IMR-90 (cell line): Measurements from ENCODE around the gene BCAR1. TPM values are rescaled to one million over a fixed set of nuclear protein-coding genes. Genes with fewer than 3 reads are reported as not detected.

Experiments
- ATAC-seq: fragments of 200-7000 bp; cut with Tn5 transposase; 2 replicates; pipeline ENCODE4 v1.9.1; 2020; ENCODE audit warnings: low read depth, mild to moderate bottlenecking, moderate library complexity
- BruUV-seq: library from RNA; stranded (reverse); fragments of 400-500 nt; replicated peaks from 2 replicates; lab custom pipeline; 2021; lab: Mats Ljungman, UMichigan
- CTCF ChIA-PET: fragments of 300-600 bp; formaldehyde crosslinking; extraction: SDS; loops from one replicate; lab custom pipeline; 2021; ENCODE audit warnings: antibody characterized with exemption; lab: Yijun Ruan, JAX
- POLR2A ChIA-PET: fragments of 300-600 bp; sonication (Branson Sonifier 250); formaldehyde crosslinking; loops from one replicate; lab custom pipeline; 2022; ENCODE audit warnings: antibody characterized with exemption; ENCODE audit not compliant: unreplicated experiment; lab: Charles Lee
- DNase-seq: peaks from one replicate; pipeline ENCODE4 v3.0.0; 2013
- H2AFZ ChIP-seq: replicated peaks from 2 replicates; pipeline ENCODE3; 2013; ENCODE audit warnings: low read length, mild to moderate bottlenecking; ENCODE audit not compliant: poor library complexity
- H2AK5ac ChIP-seq: 2 replicates; pipeline ENCODE4 v1.6.1; 2013; ENCODE audit warnings: low read depth, low read length, inconsistent platforms
- H2AK9ac ChIP-seq: replicated peaks from 2 replicates; pipeline ENCODE3; 2013; ENCODE audit warnings: mild to moderate bottlenecking, low read depth, low read length, moderate library complexity; ENCODE audit not compliant: poor library complexity
- H2BK120ac ChIP-seq: 2 replicates; pipeline ENCODE4 v1.6.1; 2013; ENCODE audit warnings: low read depth, low read length, inconsistent platforms
- H2BK15ac ChIP-seq: 3 replicates; pipeline ENCODE4 v1.6.1; 2013; ENCODE audit warnings: low read depth, low read length, inconsistent platforms
- H2BK20ac ChIP-seq: 2 replicates; pipeline ENCODE4 v1.6.1; 2013; ENCODE audit warnings: low read depth, mild to moderate bottlenecking, inconsistent platforms, low read length, moderate library complexity
- H2BK5ac ChIP-seq: 2 replicates; pipeline ENCODE4 v1.6.1; 2013; ENCODE audit warnings: mild to moderate bottlenecking, low read depth, low read length, inconsistent platforms; ENCODE audit not compliant: poor library complexity, severe bottlenecking
- H3K14ac ChIP-seq: replicated peaks from 2 replicates; pipeline ENCODE4 v1.6.1; 2013; ENCODE audit warnings: low read depth, low read length, inconsistent platforms
- H3K18ac ChIP-seq: 2 replicates; pipeline ENCODE4 v1.6.1; 2013; ENCODE audit warnings: low read depth, low read length, control low read depth
- H3K23ac ChIP-seq: 2 replicates; pipeline ENCODE4 v1.6.1; 2013; ENCODE audit warnings: low read depth, low read length, inconsistent platforms
- H3K27ac ChIP-seq: 2 replicates; pipeline ENCODE4 v1.5.1; 2013; ENCODE audit warnings: mild to moderate bottlenecking, control low read depth, low read length; ENCODE audit not compliant: insufficient read depth
- H3K27me3 ChIP-seq: 2 replicates; pipeline ENCODE4 v1.6.1; 2013; ENCODE audit warnings: low read length; ENCODE audit not compliant: control insufficient read depth, insufficient read depth
- H3K36me3 ChIP-seq: 2 replicates; pipeline ENCODE4 v1.6.1; 2013; ENCODE audit warnings: low read length, mixed read lengths; ENCODE audit not compliant: control insufficient read depth, insufficient read depth
- H3K4ac ChIP-seq: 2 replicates; pipeline ENCODE4 v1.6.1; 2013; ENCODE audit warnings: low read depth, low read length, inconsistent platforms
- H3K4me1 ChIP-seq: 2 replicates; pipeline ENCODE4 v1.6.1; 2013; ENCODE audit warnings: low read length, mixed read lengths; ENCODE audit not compliant: control insufficient read depth, insufficient read depth
- H3K4me2 ChIP-seq: 2 replicates; pipeline ENCODE4 v1.6.1; 2013; ENCODE audit warnings: low read depth, mild to moderate bottlenecking, control low read depth, low read length, moderate library complexity
- H3K4me3 ChIP-seq: 2 replicates; pipeline ENCODE4 v1.5.1; 2013; ENCODE audit warnings: low read depth, mild to moderate bottlenecking, control low read depth, low read length, moderate library complexity; ENCODE audit not compliant: insufficient read depth
- H3K56ac ChIP-seq: 2 replicates; pipeline ENCODE4 v1.6.1; 2013; ENCODE audit warnings: low read length, inconsistent platforms; ENCODE audit not compliant: insufficient read depth; ENCODE audit errors: extremely low read depth
- H3K79me1 ChIP-seq, 2 experiments: 2 replicates each; pipeline ENCODE4 v1.6.1; 2013; ENCODE audit warnings: low read length in 2 of 2, inconsistent platforms in 1 of 2, low read depth in 1 of 2
- H3K9ac ChIP-seq: 2 replicates; pipeline ENCODE4 v1.6.1; 2013; ENCODE audit warnings: low read depth, low read length, control low read depth
- H3K9me1 ChIP-seq: 2 replicates; pipeline ENCODE4 v1.6.1; 2013; ENCODE audit warnings: low read length, inconsistent platforms; ENCODE audit not compliant: insufficient read depth
- H3K9me3 ChIP-seq: 2 replicates; pipeline ENCODE4 v1.6.1; 2013; ENCODE audit warnings: low read length; ENCODE audit not compliant: control insufficient read depth, insufficient read depth
- H4K20me1 ChIP-seq: 2 replicates; pipeline ENCODE4 v1.6.1; 2013; ENCODE audit warnings: low read length, inconsistent platforms; ENCODE audit not compliant: insufficient read depth
- H4K5ac ChIP-seq: 2 replicates; pipeline ENCODE4 v1.6.1; 2013; ENCODE audit warnings: mild to moderate bottlenecking, low read depth, low read length, control low read depth
- H4K8ac ChIP-seq, 2 experiments: 2 replicates each; pipeline ENCODE4 v1.6.1; 2013; ENCODE audit warnings: low read depth in 2 of 2, low read length in 2 of 2, control low read depth in 1 of 2, inconsistent platforms in 1 of 2
- H4K91ac ChIP-seq: 2 replicates; pipeline ENCODE4 v1.6.1; 2013; ENCODE audit warnings: low read depth, low read length, inconsistent platforms; ENCODE audit not compliant: insufficient read depth
- BHLHE40 ChIP-seq: fragments of 150-350 bp; IDR thresholded peaks from 2 replicates; pipeline ENCODE4 v1.6.1; 2016; ENCODE audit warnings: mild to moderate bottlenecking, low read depth, low read length
- CEBPB ChIP-seq: IDR thresholded peaks from 2 replicates; pipeline ENCODE4 v1.6.1; 2012; ENCODE audit warnings: low read depth, low read length, improper control_type of control experiment
- CHD1 ChIP-seq: IDR thresholded peaks from 2 replicates; pipeline ENCODE4 v1.6.1; 2012; ENCODE audit warnings: low read depth, low read length, improper control_type of control experiment
- FOS ChIP-seq: fragments of 150-350 bp; IDR thresholded peaks from 2 replicates; pipeline ENCODE4 v1.6.1; 2016; ENCODE audit warnings: low read depth, low read length
- MAFK ChIP-seq: IDR thresholded peaks from 2 replicates; pipeline ENCODE4 v1.6.1; 2012; ENCODE audit warnings: low read depth, low read length, improper control_type of control experiment
- MAZ ChIP-seq: IDR thresholded peaks from 2 replicates; pipeline ENCODE4 v1.6.1; 2012; ENCODE audit warnings: low read depth, mild to moderate bottlenecking, low read length, improper control_type of control experiment, moderate library complexity, borderline replicate concordance
- MXI1 ChIP-seq: IDR thresholded peaks from 2 replicates; pipeline ENCODE4 v1.6.1; 2012; ENCODE audit warnings: low read depth, mild to moderate bottlenecking, low read length, moderate library complexity, borderline replicate concordance
- NFE2L2 ChIP-seq: fragments of 150-350 bp; IDR thresholded peaks from 2 replicates; pipeline ENCODE4 v1.6.1; 2016; ENCODE audit warnings: low read depth, mild to moderate bottlenecking, low read length
- POLR2A ChIP-seq: IDR thresholded peaks from 2 replicates; pipeline ENCODE4 v1.6.1; 2012; ENCODE audit warnings: mild to moderate bottlenecking, low read depth, low read length
- RAD21 ChIP-seq: IDR thresholded peaks from 2 replicates; pipeline ENCODE4 v1.6.1; 2012; ENCODE audit warnings: low read length, improper control_type of control experiment
- RCOR1 ChIP-seq: IDR thresholded peaks from 2 replicates; pipeline ENCODE4 v1.6.1; 2012; ENCODE audit warnings: mild to moderate bottlenecking, low read length, improper control_type of control experiment; ENCODE audit not compliant: insufficient replicate concordance
- RFX5 ChIP-seq: IDR thresholded peaks from 2 replicates; pipeline ENCODE4 v1.8.0; 2012; ENCODE audit warnings: low read depth, mild to moderate bottlenecking, low read length, moderate library complexity
- SMC3 ChIP-seq: fragments of 150-350 bp; IDR thresholded peaks from 2 replicates; pipeline ENCODE4 v1.6.1; 2016; ENCODE audit warnings: low read depth, mild to moderate bottlenecking, antibody characterized with exemption, low read length, moderate library complexity
- WGBS, 2 experiments: methylation state at CpG; one replicate each; pipeline versions ENCODE4 v1.1.5 to v1.1.7; 2013; ENCODE audit warnings: missing lambda C conversion rate in 2 of 2; ENCODE audit not compliant: insufficient read length in 1 of 2; ENCODE audit errors: extremely low coverage in 2 of 2; 5-methylcytosine and 5-hydroxymethylcytosine counted together
- dilution Hi-C: fragments of 300-500 bp; cut with HindIII; formaldehyde crosslinking; loops from one replicate; pipeline ENCODE4 v1.14.3; 2018; ENCODE audit warnings: low sequenced_read_pairs; ENCODE audit not compliant: unreplicated experiment
- in situ Hi-C: fragments of 300-500 bp; cut with MboI; formaldehyde crosslinking; loops from 3 replicates; pipeline ENCODE4 v1.14.3; 2019; ENCODE audit warnings: low sequenced_read_pairs, inconsistent platforms, mixed read lengths
- intact Hi-C: fragments of 100-400 bp; cut with micrococcal nuclease; formaldehyde crosslinking; loops from 2 replicates; pipeline ENCODE4 v1.10.0; 2022
- polyA plus RNA-seq, 3 experiments: library from polyadenylated mRNA; depleted of rRNA; stranded (reverse); fragments of >200 nt; gene quantifications; 2 replicates each; pipeline ENCODE4 v1.2.3, GENCODE V29; 2012; ENCODE audit warnings: low replicate concordance in 1 of 3
- total RNA-seq: library from RNA; depleted of rRNA; stranded (reverse); fragments of >200 nt; gene quantifications from 2 replicates; pipeline ENCODE4 v1.2.3, GENCODE V29; 2012
- TF ChIP-seq, protein P1 (sequence below): conservative IDR thresholded peaks from 2 replicates; pipeline ENCODE4 v1.5.1; 2012; ENCODE audit warnings: mild to moderate bottlenecking, low read depth, low read length, improper control_type of control experiment
- TF ChIP-seq, protein P2 (sequence below): fragments of 150-350 bp; IDR thresholded peaks from 2 replicates; pipeline ENCODE4 v1.6.1; 2017; ENCODE audit warnings: mild to moderate bottlenecking, antibody characterized with exemption, low read length, low read depth
- TF ChIP-seq, protein P3 (sequence below): fragments of 150-350 bp; IDR thresholded peaks from 2 replicates; pipeline ENCODE4 v1.6.1; 2016; ENCODE audit warnings: low read depth, mild to moderate bottlenecking, low read length, moderate library complexity, borderline replicate concordance

The BCAR1 gene
- total and polyA plus RNA-seq, 2 of the 4 experiments (the other 2 are of a cell fraction), result 18.1 to 99.4 TPM

DNA sequence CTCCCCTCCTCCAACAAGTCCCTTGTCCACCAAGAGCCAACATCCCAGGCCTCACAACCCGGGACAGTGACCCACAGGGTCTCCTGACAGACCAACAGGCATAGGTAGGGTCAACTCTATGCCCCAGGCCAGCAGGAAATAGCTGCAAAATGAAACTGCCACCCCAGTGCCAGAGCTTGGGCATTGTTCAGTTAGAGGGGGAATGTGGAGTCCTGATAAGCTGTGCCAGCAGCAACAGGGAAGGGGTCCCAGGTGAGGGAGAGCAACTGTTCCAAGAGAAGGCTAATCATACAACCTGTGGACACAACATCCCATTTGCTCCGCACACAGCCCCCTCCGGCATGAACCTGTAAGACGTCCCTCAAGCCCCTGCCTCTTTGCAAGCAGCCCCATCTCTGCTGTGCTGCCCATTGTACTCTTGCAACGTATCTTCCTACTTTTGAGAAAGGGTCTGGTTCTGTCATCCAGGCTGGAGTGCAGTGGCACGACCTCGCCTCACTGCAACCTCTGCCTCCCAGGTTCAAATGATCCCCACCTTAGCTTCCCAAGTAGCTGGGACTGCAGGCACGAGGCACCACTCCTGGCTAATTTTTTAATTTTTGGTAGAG is 61.7 kb downstream of the BCAR1 start:
- no peak overlapping the region for H4K8ac ChIP-seq
- TF ChIP-seq CEBPB (no peak), FOS (no peak), RFX5 (no peak), SMC3 (no peak), BHLHE40 (no peak), CHD1 (no peak), MAFK (no peak), RAD21 (no peak), NFE2L2 (no peak), POLR2A (no peak), RCOR1 (no peak), MAZ (no peak), MXI1 (no peak)
- TF ChIP-seq, protein P1, sequence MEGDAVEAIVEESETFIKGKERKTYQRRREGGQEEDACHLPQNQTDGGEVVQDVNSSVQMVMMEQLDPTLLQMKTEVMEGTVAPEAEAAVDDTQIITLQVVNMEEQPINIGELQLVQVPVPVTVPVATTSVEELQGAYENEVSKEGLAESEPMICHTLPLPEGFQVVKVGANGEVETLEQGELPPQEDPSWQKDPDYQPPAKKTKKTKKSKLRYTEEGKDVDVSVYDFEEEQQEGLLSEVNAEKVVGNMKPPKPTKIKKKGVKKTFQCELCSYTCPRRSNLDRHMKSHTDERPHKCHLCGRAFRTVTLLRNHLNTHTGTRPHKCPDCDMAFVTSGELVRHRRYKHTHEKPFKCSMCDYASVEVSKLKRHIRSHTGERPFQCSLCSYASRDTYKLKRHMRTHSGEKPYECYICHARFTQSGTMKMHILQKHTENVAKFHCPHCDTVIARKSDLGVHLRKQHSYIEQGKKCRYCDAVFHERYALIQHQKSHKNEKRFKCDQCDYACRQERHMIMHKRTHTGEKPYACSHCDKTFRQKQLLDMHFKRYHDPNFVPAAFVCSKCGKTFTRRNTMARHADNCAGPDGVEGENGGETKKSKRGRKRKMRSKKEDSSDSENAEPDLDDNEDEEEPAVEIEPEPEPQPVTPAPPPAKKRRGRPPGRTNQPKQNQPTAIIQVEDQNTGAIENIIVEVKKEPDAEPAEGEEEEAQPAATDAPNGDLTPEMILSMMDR, result no peak
- TF ChIP-seq, protein P2, sequence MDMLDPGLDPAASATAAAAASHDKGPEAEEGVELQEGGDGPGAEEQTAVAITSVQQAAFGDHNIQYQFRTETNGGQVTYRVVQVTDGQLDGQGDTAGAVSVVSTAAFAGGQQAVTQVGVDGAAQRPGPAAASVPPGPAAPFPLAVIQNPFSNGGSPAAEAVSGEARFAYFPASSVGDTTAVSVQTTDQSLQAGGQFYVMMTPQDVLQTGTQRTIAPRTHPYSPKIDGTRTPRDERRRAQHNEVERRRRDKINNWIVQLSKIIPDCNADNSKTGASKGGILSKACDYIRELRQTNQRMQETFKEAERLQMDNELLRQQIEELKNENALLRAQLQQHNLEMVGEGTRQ, result no peak
- TF ChIP-seq, protein P3, sequence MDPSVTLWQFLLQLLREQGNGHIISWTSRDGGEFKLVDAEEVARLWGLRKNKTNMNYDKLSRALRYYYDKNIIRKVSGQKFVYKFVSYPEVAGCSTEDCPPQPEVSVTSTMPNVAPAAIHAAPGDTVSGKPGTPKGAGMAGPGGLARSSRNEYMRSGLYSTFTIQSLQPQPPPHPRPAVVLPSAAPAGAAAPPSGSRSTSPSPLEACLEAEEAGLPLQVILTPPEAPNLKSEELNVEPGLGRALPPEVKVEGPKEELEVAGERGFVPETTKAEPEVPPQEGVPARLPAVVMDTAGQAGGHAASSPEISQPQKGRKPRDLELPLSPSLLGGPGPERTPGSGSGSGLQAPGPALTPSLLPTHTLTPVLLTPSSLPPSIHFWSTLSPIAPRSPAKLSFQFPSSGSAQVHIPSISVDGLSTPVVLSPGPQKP, result no peak
- no peak overlapping the region for H3K4me2 ChIP-seq
- ATAC-seq (no peak), DNase-seq (no peak)
- H3K27ac ChIP-seq, result no peak overlapping the region
- no peak overlapping the region for H2BK5ac ChIP-seq
- ChIA-PET CTCF (no interaction called here), POLR2A (no interaction called here)
- H2AK9ac ChIP-seq, result no peak overlapping the region
- no peak overlapping the region for H2BK15ac ChIP-seq
- intact Hi-C loops, result loop anchor here (10.0 kb wide), 1 partner anchor 435 kb away; the partner anchor contains the start of gene ADAT1
- H3K4me3 ChIP-seq, result no peak overlapping the region
- no peak overlapping the region for H4K5ac ChIP-seq
- no peaks in the 10 kb centered on the region for H4K20me1 ChIP-seq
- H2BK120ac ChIP-seq, result no peak overlapping the region
- H2AFZ ChIP-seq, result no peak overlapping the region
- peaks cover 5% of the 10 kb centered on the region; the same call in 1 of the 2 replicates for H3K27me3 ChIP-seq
- no peak overlapping the region for H3K18ac ChIP-seq
- H2AK5ac ChIP-seq, result no peak overlapping the region
- no peak overlapping the region for H2BK20ac ChIP-seq
- BruUV-seq, result no TSS peak
- H3K56ac ChIP-seq, result no peak overlapping the region
- in situ Hi-C loops, result no loop called here
- WGBS, 2 experiments, result 68% methylated on average over 3 of the region's 8 CpGs; no CpG with 5 or more reads in 1 of the 2 experiments
- no peak overlapping the region for H4K91ac ChIP-seq
- dilution Hi-C loops, result no loop called here
- H3K36me3 ChIP-seq, result no peaks in the 10 kb centered on the region
- H3K9ac ChIP-seq, result no peak overlapping the region
- H3K9me1 ChIP-seq, result no peaks in the 10 kb centered on the region
- no peaks in the 10 kb centered on the region; the same call in 1 of the 2 replicates for H3K9me3 ChIP-seq
- H3K79me1 ChIP-seq, result no peaks in the 10 kb centered on the region
- no peak overlapping the region for H3K4ac ChIP-seq
- H3K4me1 ChIP-seq, result no peaks in the 10 kb centered on the region
- H3K14ac ChIP-seq, result no peak overlapping the region
- H3K23ac ChIP-seq, result no peak overlapping the region
